CD14-positive monocyte (primary cell): Measurements from ENCODE around the gene DNM2. TPM values are rescaled to one million over a fixed set of nuclear protein-coding genes. Genes with fewer than 3 reads are reported as not detected.

Experiments used
- DNase-seq, 3 donors: peaks; one replicate each; pipeline ENCODE4 v3.0.0-alpha.2; 2011 to 2022
- H2AFZ ChIP-seq: 2 replicates; pipeline ENCODE4 v1.6.0; 2012; ENCODE audit warnings: mild to moderate bottlenecking, low read depth, low read length, inconsistent platforms; ENCODE audit not compliant: insufficient read depth, poor library complexity, severe bottlenecking
- H3K27ac ChIP-seq, 2 donors: 1 replicate in 1 of 2; 2 replicates in 1 of 2; pipeline ENCODE4 v1.5.1; 2012 to 2013; ENCODE audit warnings: low read length in 2 of 2, control low read depth in 1 of 2, inconsistent platforms in 1 of 2, low read depth in 1 of 2, mild to moderate bottlenecking in 1 of 2
- H3K27me3 ChIP-seq, 2 donors: one replicate each; pipeline versions ENCODE4 v1.6.0 to v1.6.1; 2011 to 2013; ENCODE audit warnings: low read length in 2 of 2; ENCODE audit not compliant: control insufficient read depth in 2 of 2, insufficient read depth in 2 of 2
- H3K36me3 ChIP-seq, 2 donors: replicated peaks in 1 of 2; 1 replicate in 1 of 2; 2 replicates in 1 of 2; pipeline versions ENCODE4 v1.5.1 to v1.6.1; 2012 to 2013; ENCODE audit warnings: low read length in 2 of 2, control low read depth in 1 of 2, inconsistent platforms in 1 of 2, mild to moderate bottlenecking in 1 of 2; ENCODE audit not compliant: insufficient read depth in 2 of 2, control insufficient read depth in 1 of 2
- H3K4me1 ChIP-seq, 2 donors: 1 replicate in 1 of 2; 2 replicates in 1 of 2; pipeline versions ENCODE4 v1.5.1 to v1.6.1; 2012 to 2013; ENCODE audit warnings: low read length in 2 of 2, control low read depth in 1 of 2, inconsistent platforms in 1 of 2, mild to moderate bottlenecking in 1 of 2, moderate library complexity in 1 of 2; ENCODE audit not compliant: insufficient read depth in 2 of 2, control insufficient read depth in 1 of 2
- H3K4me2 ChIP-seq: replicated peaks from 2 replicates; pipeline ENCODE3; 2012; ENCODE audit warnings: low read length, moderate library complexity, mild to moderate bottlenecking; ENCODE audit not compliant: poor library complexity, severe bottlenecking; ENCODE audit errors: extremely low read depth
- H3K4me3 ChIP-seq, 3 experiments: fragments of 200-600 bp in 1 of 3; sonication (generic) in 1 of 3; replicated peaks in 1 of 3; 1 replicate in 2 of 3; 2 replicates in 1 of 3; pipeline ENCODE4 v1.5.1; 2011 to 2013; ENCODE audit warnings: low read length in 3 of 3, mild to moderate bottlenecking in 3 of 3, control low read depth in 2 of 3, low read depth in 2 of 3, inconsistent platforms in 1 of 3, moderate library complexity in 1 of 3
- H3K79me2 ChIP-seq: 2 replicates; pipeline ENCODE4 v1.6.0; 2012; ENCODE audit warnings: mild to moderate bottlenecking, control low read depth, inconsistent platforms, low read length, moderate library complexity; ENCODE audit not compliant: insufficient read depth
- H3K9ac ChIP-seq: 2 replicates; pipeline ENCODE4 v1.6.0; 2017; ENCODE audit warnings: low read length, mild to moderate bottlenecking; ENCODE audit not compliant: insufficient read depth, poor library complexity, severe bottlenecking
- H3K9me3 ChIP-seq, 2 donors: replicated peaks in 1 of 2; 1 replicate in 1 of 2; 2 replicates in 1 of 2; pipeline versions ENCODE4 v1.5.1 to v1.6.1; 2012 to 2013; ENCODE audit warnings: low read length in 2 of 2, control low read depth in 1 of 2; ENCODE audit not compliant: control insufficient read depth in 1 of 2, insufficient read depth in 1 of 2
- H4K20me1 ChIP-seq: 2 replicates; pipeline ENCODE4 v1.6.0; 2012; ENCODE audit warnings: mild to moderate bottlenecking, low read length, control low read depth, moderate library complexity; ENCODE audit not compliant: insufficient read depth
- H3K27ac Mint-ChIP-seq, 7 donors: one replicate each; pipeline ENCODE4 v1.8.0; 2020; ENCODE audit warnings: mild to moderate bottlenecking in 7 of 7, mixed read lengths in 7 of 7, moderate library complexity in 6 of 7, inconsistent platforms in 2 of 7
- H3K27me3 Mint-ChIP-seq, 3 donors: one replicate each; pipeline ENCODE4 v1.8.0; 2021 to 2022; ENCODE audit warnings: low read depth in 3 of 3, mild to moderate bottlenecking in 3 of 3, mixed read lengths in 3 of 3, moderate library complexity in 3 of 3, inconsistent platforms in 1 of 3
- H3K36me3 Mint-ChIP-seq, 2 donors: one replicate each; pipeline ENCODE4 v1.8.0; 2020; ENCODE audit warnings: mixed read lengths in 2 of 2, inconsistent platforms in 1 of 2, mild to moderate bottlenecking in 1 of 2
- H3K4me1 Mint-ChIP-seq: one replicate; pipeline ENCODE4 v1.8.0; 2020; ENCODE audit warnings: mild to moderate bottlenecking, mixed read lengths
- H3K4me3 Mint-ChIP-seq, 2 donors: one replicate each; pipeline ENCODE4 v1.8.0; 2020; ENCODE audit warnings: mild to moderate bottlenecking in 2 of 2, mixed read lengths in 2 of 2, moderate library complexity in 1 of 2
- H3K9me3 Mint-ChIP-seq, 7 donors: one replicate each; pipeline ENCODE4 v1.8.0; 2020 to 2022; ENCODE audit warnings: mixed read lengths in 7 of 7, mild to moderate bottlenecking in 6 of 7, moderate library complexity in 6 of 7, inconsistent platforms in 2 of 7
- CTCF ChIP-seq: fragments of 200-600 bp; IDR thresholded peaks from one replicate; pipeline ENCODE4 v1.8.0; 2022; ENCODE audit warnings: antibody characterized with exemption, mild to moderate bottlenecking
- WGBS: methylation state at CpG from one replicate; pipeline ENCODE4 v1.1.5; 2013; ENCODE audit warnings: missing lambda C conversion rate; ENCODE audit not compliant: insufficient coverage; 5-methylcytosine and 5-hydroxymethylcytosine counted together
- intact Hi-C, 2 donors: fragments of 100-400 bp; cut with micrococcal nuclease; formaldehyde crosslinking; loops; one replicate each; pipeline versions ENCODE4 v1.15.0 to v1.15.1; 2023
- polyA plus RNA-seq, 3 donors: library from polyadenylated mRNA; depleted of rRNA in 1 of 3; unstranded in 2 of 3; stranded (reverse) in 1 of 3; fragments of 300-500 nt in 2 of 3; fragments of >200 nt in 1 of 3; fragmentation: Illumina TruSeq in 2 of 3; gene quantifications; 1 replicate in 2 of 3; 2 replicates in 1 of 3; pipeline ENCODE4 v1.2.3, GENCODE V29; 2012 to 2021

Gene DNM2
- polyA plus RNA-seq, 3 donors: 53.0 to 186 (median 69.5) TPM

GRCh38 chr19:10784257-10784656 lies 66.4 kb downstream of the DNM2 start:
- Histone ChIP-seq H4K20me1 (no peaks in the 10 kb centered on the region), H3K4me3 (peak overlapping the region in 1 of 3 experiments; percentile 63), H3K36me3 (peaks cover 45 to 57% of the 10 kb centered on the region in 2 donors), H3K9ac (peak overlapping the region; percentile 36), H2AFZ (peak overlapping the region; percentile 31), H3K27me3 (no peaks in the 10 kb centered on the region), H3K79me2 (peaks cover 64% of the 10 kb centered on the region), H3K4me1 (peaks cover 57 to 88% of the 10 kb centered on the region in 2 donors), H3K9me3 (no peaks in the 10 kb centered on the region), H3K4me2 (peak overlapping the region; percentile 69), H3K27ac (peak overlapping the region; percentile 68 to 83)
- peaks cover 0 to 2% (median 0%) of the 10 kb centered on the region in 7 donors for H3K9me3 Mint-ChIP-seq
- H3K4me3 Mint-ChIP-seq: peak overlapping the region; percentile 59 to 73
- H3K36me3 Mint-ChIP-seq: peaks cover 63 to 88% of the 10 kb centered on the region in 2 donors
- DNase-seq: peak; percentile 66 to 86 (median 85)
- intact Hi-C loops: loop anchor here in 1 of 2 donors (5.0 kb wide), 2 partner anchors 67 to 83 kb away; partner anchors contain the start of gene DNM2
- H3K27ac Mint-ChIP-seq: peak overlapping the region; percentile 86 to 94 (median 92)
- 8% methylated on average over 7 of the region's 10 CpGs for WGBS
- no peak for TF ChIP-seq CTCF
- peaks cover 62% of the 10 kb centered on the region for H3K4me1 Mint-ChIP-seq
- no peaks in the 10 kb centered on the region for H3K27me3 Mint-ChIP-seq

DNA sequence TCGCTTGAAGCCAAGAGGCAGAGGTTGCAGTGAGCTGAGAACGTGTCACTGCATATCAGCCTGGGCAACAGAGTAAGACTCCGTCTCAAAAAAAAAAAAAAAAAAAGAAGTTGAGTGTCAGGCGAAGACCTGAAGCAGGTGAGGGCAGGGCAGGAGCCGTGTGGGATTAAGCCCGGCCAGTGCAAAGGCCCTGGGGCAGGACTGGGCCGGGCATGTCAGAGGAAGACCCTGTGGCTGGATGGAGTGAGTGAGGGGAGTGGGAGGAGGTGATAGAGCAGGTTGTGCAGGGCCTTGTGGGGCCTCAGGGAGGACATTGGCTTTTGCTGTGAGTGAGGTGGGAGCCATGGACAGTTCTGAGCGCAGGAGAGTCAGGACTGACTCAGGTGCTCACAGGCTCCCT lies 70.3 kb downstream of the DNM2 start:
- peaks cover 0 to 2% (median 0%) of the 10 kb centered on the region in 7 donors for H3K9me3 Mint-ChIP-seq
- peaks cover 18 to 49% of the 10 kb centered on the region in 2 donors for H3K4me1 ChIP-seq
- peak overlapping the region in 1 of 2 donors; percentile 75 for H3K27ac ChIP-seq
- H3K9ac ChIP-seq: no peak overlapping the region
- H3K4me3 Mint-ChIP-seq: no peak overlapping the region
- no peaks in the 10 kb centered on the region for H3K27me3 ChIP-seq
- TF ChIP-seq CTCF: no peak
- H3K4me2 ChIP-seq: no peak overlapping the region
- no peak overlapping the region for H3K4me3 ChIP-seq
- intact Hi-C loops: no loop called here
- WGBS: 91% methylated on average over 7 of the region's 8 CpGs
- H4K20me1 ChIP-seq: peaks cover 8% of the 10 kb centered on the region
- no peak overlapping the region for H2AFZ ChIP-seq
- peaks cover 66 to 90% of the 10 kb centered on the region in 2 donors for H3K36me3 Mint-ChIP-seq
- peaks cover 70 to 72% of the 10 kb centered on the region in 2 donors for H3K36me3 ChIP-seq
- H3K27ac Mint-ChIP-seq: peak overlapping the region; percentile 24 to 96 (median 75)
- H3K79me2 ChIP-seq: peaks cover 62% of the 10 kb centered on the region
- H3K4me1 Mint-ChIP-seq: peaks cover 25% of the 10 kb centered on the region
- no peak for DNase-seq
- no peaks in the 10 kb centered on the region for H3K9me3 ChIP-seq
- H3K27me3 Mint-ChIP-seq: no peaks in the 10 kb centered on the region
